Effector CD4-positive, alpha-beta T cell (primary cell): ENCODE measurements around the gene LMAN2.
A peak's percentile ranks its signal among the peaks of the same experiment; 100 is the strongest.
"Not testable (repeated sequence)": the region's sequence is repeated elsewhere in the genome, so short reads cannot be mapped to it uniquely, and the experiment has no call there.

Source experiments
- DNase-seq: peaks from one replicate; pipeline ENCODE4 v3.0.0-alpha.2; 2020

The LMAN2 gene

DNA sequence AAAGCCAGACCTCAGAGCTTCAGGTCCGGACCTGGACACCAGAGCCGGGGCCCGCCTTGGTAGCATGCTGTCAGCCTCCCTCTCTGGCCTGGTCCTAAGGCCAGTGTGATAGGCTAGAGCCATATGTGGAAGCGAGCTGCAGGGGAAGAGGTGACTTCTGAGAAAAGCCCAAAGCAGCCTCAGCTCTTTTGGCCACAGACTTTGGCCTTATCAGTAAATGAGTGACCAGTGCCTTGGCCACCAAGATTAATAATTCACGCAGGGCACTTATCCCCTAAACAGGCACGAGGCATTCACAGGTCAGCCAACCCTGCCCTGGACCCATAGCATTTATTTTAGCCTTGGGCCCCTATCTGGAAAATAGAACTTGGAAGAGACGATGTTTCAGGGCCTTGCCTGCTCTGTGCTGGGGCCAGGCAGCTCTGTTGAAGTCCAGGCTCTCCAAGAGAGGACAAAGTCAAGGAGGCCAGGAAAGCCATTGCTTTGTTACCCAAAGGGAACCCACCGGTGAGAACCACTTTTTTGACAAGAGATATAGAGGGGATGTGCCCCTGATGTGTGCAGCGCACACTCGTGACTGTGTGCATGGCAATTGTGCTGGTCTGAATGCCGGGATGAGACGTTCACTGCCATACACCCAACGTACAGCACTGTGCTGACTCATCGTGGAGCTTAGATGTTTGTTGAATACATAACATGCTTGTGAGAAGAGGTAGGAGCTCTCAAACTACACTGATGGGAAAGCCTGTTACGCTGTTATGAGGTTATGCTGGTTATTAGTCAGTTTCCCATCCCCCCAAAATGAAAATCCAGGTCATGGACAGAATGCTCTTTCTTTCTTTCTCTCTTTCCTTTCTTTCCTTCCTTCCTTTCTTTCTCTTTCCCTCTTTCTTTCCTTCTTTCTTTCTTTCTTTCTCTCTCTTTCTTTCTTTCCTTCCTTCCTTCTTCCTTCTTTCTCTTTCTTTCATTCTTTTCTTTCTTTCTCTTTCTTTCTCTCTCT lies 27.7 kb upstream of the LMAN2 start:
- no peak for DNase-seq

GRCh38 chr5:177377851-177378776 lies 26.6 kb upstream of the LMAN2 start:
- DNase-seq, result no peak

GRCh38 chr5:177376107-177376506 lies 24.6 kb upstream of the LMAN2 start:
- DNase-seq, result no peak

- not testable (repeated sequence) for DNase-seq
Observed at GRCh38 chr5:177375516-177375915, 24.0 kb upstream of the LMAN2 start.

- no peak for DNase-seq
Observed at GRCh38 chr5:177374211-177374610, 22.7 kb upstream of the LMAN2 start.

DNA sequence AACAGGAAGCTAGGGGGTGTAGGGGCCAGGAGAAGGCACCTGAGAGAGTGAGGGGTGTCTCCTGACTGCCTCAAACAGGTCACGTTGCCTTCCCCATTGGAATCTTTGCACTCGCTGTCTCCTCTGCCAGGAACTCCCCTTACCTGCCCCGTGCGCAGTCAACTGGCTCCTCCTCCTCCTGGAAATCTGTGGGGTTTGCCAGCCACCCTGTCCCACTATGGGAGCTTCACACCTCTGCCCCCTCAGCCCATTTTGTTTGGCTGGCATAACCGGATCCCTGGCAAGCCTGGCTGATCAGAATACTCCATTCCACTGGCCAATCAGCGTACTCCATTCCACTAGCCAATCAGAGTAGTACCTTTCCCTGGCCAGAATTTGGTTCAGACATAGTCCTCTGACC lies 22.3 kb upstream of the LMAN2 start:
- DNase-seq, result no peak

- DNase-seq, result no peak
Observed at GRCh38 chr5:177372910-177373309, 21.4 kb upstream of the LMAN2 start.

GRCh38 chr5:177372034-177372896 lies 20.8 kb upstream of the LMAN2 start:
- DNase-seq, result peak; percentile 14

- DNase-seq, result no peak
Observed at GRCh38 chr5:177371120-177372033, 19.9 kb upstream of the LMAN2 start.

DNA sequence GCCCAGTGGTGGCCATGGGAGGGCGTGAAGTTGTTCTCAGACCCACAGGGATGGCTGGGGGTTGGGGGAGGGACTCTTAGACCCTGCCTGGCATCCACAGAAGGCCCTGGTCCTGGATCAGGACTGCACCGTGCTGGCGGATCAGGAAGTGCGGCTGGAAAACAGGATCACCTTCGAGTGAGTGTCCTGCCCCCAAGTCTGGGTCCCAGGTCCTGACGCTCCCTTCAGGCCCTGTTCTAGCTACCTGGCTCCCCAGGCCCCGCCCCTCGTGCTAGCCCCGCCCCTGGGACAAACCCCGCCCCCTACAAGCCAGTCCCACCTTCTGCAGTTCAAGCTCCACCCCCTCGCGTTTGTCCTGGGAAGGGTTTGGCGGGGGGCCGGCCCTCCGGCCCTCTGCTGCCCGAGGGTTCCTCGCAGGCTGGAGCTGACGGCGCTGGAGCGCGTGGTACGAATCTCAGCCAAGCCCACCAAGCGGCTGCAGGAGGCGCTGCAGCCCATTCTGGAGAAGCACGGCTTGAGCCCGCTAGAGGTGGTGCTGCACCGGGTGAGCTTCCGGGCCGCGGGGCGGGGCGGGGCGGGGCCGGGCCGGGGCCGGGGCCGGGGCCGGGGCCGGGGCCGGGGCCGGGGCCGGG lies 19.1 kb upstream of the LMAN2 start:
- DNase-seq, result no peak

DNA sequence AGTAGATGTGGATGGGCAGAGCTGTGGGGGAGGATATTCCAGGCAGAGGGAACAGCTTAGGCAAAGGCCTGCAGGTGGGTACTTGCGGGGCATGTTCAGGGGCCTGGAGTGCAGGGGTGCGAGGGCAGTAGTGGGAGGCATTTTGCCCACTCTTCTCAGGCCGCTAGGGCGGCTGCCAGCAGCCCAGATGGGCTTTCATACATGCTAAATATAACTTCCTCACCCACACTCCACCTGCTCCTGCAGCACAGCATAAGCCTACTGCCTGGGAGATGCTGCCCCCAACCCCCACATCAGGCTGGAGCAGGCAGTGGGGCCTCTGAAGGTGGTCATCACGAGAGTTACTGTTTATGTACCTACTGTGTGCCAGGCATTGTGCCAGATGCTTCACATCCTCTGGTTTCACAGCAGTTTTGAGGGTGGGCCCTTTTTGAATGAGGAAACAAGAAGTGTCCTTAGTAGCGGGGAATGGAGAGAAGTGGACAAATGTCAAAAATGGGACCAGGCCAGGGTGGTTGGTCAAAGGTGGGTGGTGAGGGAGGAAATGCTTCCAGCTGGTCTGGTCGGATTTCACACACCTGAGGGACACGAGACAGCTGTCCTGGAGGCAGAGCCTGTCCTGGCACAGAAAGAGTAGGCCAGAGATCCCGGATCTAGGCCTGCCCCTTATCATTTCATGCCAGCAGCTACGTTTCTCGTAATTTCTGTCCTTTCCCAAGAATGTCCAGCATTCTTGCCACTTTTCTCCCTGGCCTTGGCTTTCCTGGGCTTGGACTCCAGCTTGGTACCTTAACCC lies 18.4 kb upstream of the LMAN2 start:
- no peak for DNase-seq

GRCh38 chr5:177368869-177369644 lies 17.6 kb upstream of the LMAN2 start:
- peak; percentile 21 for DNase-seq

- DNase-seq, result no peak
Observed at GRCh38 chr5:177367981-177368868, 16.8 kb upstream of the LMAN2 start.

GRCh38 chr5:177367323-177367848 lies 15.9 kb upstream of the LMAN2 start:
- no peak for DNase-seq

DNA sequence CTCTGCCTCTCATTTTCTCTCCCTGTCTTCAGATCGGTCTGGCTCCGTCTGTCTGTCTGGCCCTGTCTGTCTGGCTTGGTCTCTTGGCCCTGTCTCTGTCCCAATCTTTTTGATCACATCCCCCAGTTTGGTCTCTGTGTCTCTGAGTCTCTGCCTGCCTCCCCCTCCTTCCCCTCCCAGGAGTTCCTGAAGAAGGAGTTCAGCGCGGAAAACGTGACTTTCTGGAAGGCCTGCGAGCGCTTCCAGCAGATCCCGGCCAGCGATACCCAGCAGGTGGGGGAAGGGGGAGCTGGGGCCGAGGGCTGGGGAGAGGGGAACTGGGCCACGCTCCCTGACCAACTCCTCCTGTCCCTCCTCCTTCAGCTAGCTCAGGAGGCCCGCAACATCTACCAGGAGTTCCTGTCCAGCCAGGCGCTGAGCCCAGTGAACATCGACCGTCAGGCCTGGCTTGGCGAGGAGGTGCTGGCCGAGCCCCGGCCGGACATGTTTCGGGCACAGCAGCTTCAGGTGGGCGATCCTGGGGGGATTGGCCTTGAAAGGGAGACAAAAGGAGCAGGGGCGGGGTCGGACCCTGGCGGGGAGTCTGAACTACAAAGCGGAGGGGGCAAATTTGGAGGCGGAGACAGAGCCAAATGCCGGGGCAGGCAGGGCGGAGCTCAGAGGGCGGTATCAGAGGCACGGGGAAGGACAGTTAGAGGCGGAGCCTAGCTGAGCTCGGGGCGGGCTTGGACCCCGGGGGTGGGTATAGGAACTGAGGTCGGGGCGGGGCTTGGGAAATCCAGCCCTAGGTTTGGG lies 15.3 kb upstream of the LMAN2 start:
- no peak for DNase-seq

- no peak for DNase-seq
Observed at GRCh38 chr5:177365845-177366527, 14.5 kb upstream of the LMAN2 start.
